A549 (cell line): ENCODE results near the gene WNT3A. TPM values are rescaled to one million over a fixed set of nuclear protein-coding genes. Genes with fewer than 3 reads are reported as not detected.
A peak's percentile ranks its signal among the peaks of the same experiment; 100 is the strongest.

Experiments
- ATAC-seq, 2 experiments: fragments of 200-7000 bp in 1 of 2; fragments of >200 bp in 1 of 2; cut with Nextera tagmentation in 1 of 2; cut with Tn5 transposase in 1 of 2; 3 replicates each; pipeline versions ENCODE4 v1.8.0 to v1.9.1; 2018 to 2020; ENCODE audit warnings: mild to moderate bottlenecking in 1 of 2, moderate library complexity in 1 of 2
- CTCF ChIA-PET: fragments of 300-600 bp; sonication (Branson Sonifier 250); formaldehyde crosslinking; extraction: SDS; loops from one replicate; lab custom pipeline; 2021; ENCODE audit warnings: antibody characterized with exemption, inconsistent platforms; lab: Yijun Ruan, JAX
- POLR2A ChIA-PET: fragments of 350-600 bp; formaldehyde crosslinking; extraction: SDS; loops from one replicate; lab custom pipeline; 2021; ENCODE audit warnings: antibody characterized with exemption, inconsistent platforms; lab: Yijun Ruan, JAX
- DNase-seq, 2 experiments: peaks; one replicate each; pipeline versions ENCODE4 v3.0.0 to v3.0.0-alpha.2; 2011 to 2016; ENCODE audit warnings: low read depth in 1 of 2, low spot score in 1 of 2
- FAIRE-seq: peaks from 2 replicates; lab custom pipeline; 2011; peaks lifted over from hg19 to GRCh38; lab: Jason Lieb, UNC
- H3K27ac ChIP-seq, 2 experiments: fragments of >200 bp; sonication (Bioruptor Twin); formaldehyde crosslinking; 3 replicates each; pipeline ENCODE4 v1.5.1; 2016 to 2017
- H3K4me1 ChIP-seq: fragments of >200 bp; sonication (Bioruptor Twin); formaldehyde crosslinking; 3 replicates; pipeline ENCODE4 v1.6.1; 2016
- H3K4me2 ChIP-seq: fragments of >200 bp; sonication (Bioruptor Twin); formaldehyde crosslinking; 3 replicates; pipeline ENCODE4 v1.6.1; 2016
- H3K4me3 ChIP-seq: fragments of >200 bp; sonication (Bioruptor Twin); formaldehyde crosslinking; 3 replicates; pipeline ENCODE4 v1.5.1; 2016
- H3K9me3 ChIP-seq: fragments of >200 bp; sonication (Bioruptor Twin); formaldehyde crosslinking; 3 replicates; pipeline ENCODE4 v1.6.1; 2016
- CTCF ChIP-seq: fragments of >200 bp; sonication (Bioruptor Twin); formaldehyde crosslinking; IDR thresholded peaks from 3 replicates; pipeline ENCODE4 v1.5.1; 2016
- EHMT2 ChIP-seq: fragments of 200-600 bp; sonication (generic); IDR thresholded peaks from 2 replicates; pipeline ENCODE4 v1.6.1; 2016; ENCODE audit warnings: antibody characterized with exemption, low read depth, mild to moderate bottlenecking, moderate library complexity
- EP300 ChIP-seq, 2 experiments: fragments of >200 bp; sonication (Bioruptor Twin); formaldehyde crosslinking; IDR thresholded peaks; 2 replicates in 1 of 2; 3 replicates in 1 of 2; pipeline ENCODE4 v1.6.1; 2016 to 2017
- FOXS1 ChIP-seq: fragments of 250-450 bp; sonication (Bioruptor Pico); IDR thresholded peaks from 2 replicates; pipeline ENCODE4 v1.5.0; 2020; ENCODE audit warnings: mild to moderate bottlenecking, moderate library complexity
- HDAC2 ChIP-seq: fragments of 200-600 bp; sonication (generic); IDR thresholded peaks from 2 replicates; pipeline ENCODE4 v1.6.1; 2016
- HMGXB4 ChIP-seq: fragments of 250-450 bp; sonication (Bioruptor Pico); IDR thresholded peaks from 2 replicates; pipeline ENCODE4 v1.5.0; 2021; ENCODE audit warnings: mild to moderate bottlenecking, moderate library complexity, borderline replicate concordance
- HOXB13 ChIP-seq: fragments of 250-450 bp; sonication (Bioruptor Pico); IDR thresholded peaks from 2 replicates; pipeline ENCODE4 v1.5.0; 2020; ENCODE audit warnings: low read depth, mild to moderate bottlenecking, moderate library complexity
- JUN ChIP-seq, 2 experiments: fragments of >200 bp; sonication (Bioruptor Twin); formaldehyde crosslinking; IDR thresholded peaks; 2 replicates in 1 of 2; 3 replicates in 1 of 2; pipeline ENCODE4 v1.6.1; 2016 to 2017
- KDM1A ChIP-seq: fragments of 200-600 bp; sonication (generic); IDR thresholded peaks from 2 replicates; pipeline ENCODE4 v1.6.1; 2016; ENCODE audit warnings: low read depth, mild to moderate bottlenecking
- KDM5A ChIP-seq: fragments of 200-600 bp; sonication (generic); IDR thresholded peaks from 2 replicates; pipeline ENCODE4 v1.6.1; 2016; ENCODE audit warnings: antibody characterized with exemption, mild to moderate bottlenecking
- MAFK ChIP-seq: fragments of 450-650 bp; IDR thresholded peaks from 2 replicates; pipeline ENCODE4 v1.6.1; 2014; ENCODE audit not compliant: partially characterized antibody
- MYC ChIP-seq: IDR thresholded peaks from 2 replicates; pipeline ENCODE4 v1.6.1; 2012; ENCODE audit warnings: mild to moderate bottlenecking, inconsistent platforms, low read length, improper control_type of control experiment, borderline replicate concordance
- NPAS2 ChIP-seq: fragments of 250-450 bp; sonication (Bioruptor Pico); IDR thresholded peaks from 2 replicates; pipeline ENCODE4 v1.8.0; 2022; ENCODE audit warnings: mild to moderate bottlenecking, moderate library complexity, borderline replicate concordance
- NR3C1 ChIP-seq: fragments of >200 bp; sonication (Bioruptor Twin); formaldehyde crosslinking; IDR thresholded peaks from 3 replicates; pipeline ENCODE4 v1.6.1; 2017
- POLR2AphosphoS2 ChIP-seq: conservative IDR thresholded peaks from 2 replicates; pipeline ENCODE4 v1.6.1; 2012; ENCODE audit warnings: low read length, improper control_type of control experiment, inconsistent platforms
- RAD21 ChIP-seq, 2 experiments: fragments of >200 bp in 1 of 2; sonication (Bioruptor Twin) in 1 of 2; formaldehyde crosslinking in 1 of 2; IDR thresholded peaks in 1 of 2; conservative IDR thresholded peaks in 1 of 2; 2 replicates in 1 of 2; 3 replicates in 1 of 2; pipeline ENCODE4 v1.6.1; 2012 to 2018; ENCODE audit warnings: inconsistent platforms in 1 of 2
- RCOR1 ChIP-seq: fragments of 150-350 bp; IDR thresholded peaks from 2 replicates; pipeline ENCODE4 v1.6.1; 2014; ENCODE audit warnings: antibody characterized with exemption, low read length, low read depth
- REST ChIP-seq: fragments of 200-600 bp; sonication (generic); IDR thresholded peaks from 2 replicates; pipeline ENCODE4 v1.6.1; 2016; ENCODE audit warnings: antibody characterized with exemption, mild to moderate bottlenecking, moderate library complexity
- RFX5 ChIP-seq: fragments of 450-650 bp; IDR thresholded peaks from 2 replicates; pipeline ENCODE4 v1.7.1; 2014; ENCODE audit warnings: antibody characterized with exemption, mild to moderate bottlenecking, moderate library complexity
- RNF2 ChIP-seq: fragments of 200-600 bp; sonication (generic); IDR thresholded peaks from 2 replicates; pipeline ENCODE4 v1.6.1; 2016; ENCODE audit warnings: low read depth, mild to moderate bottlenecking, antibody characterized with exemption, moderate library complexity, borderline replicate concordance
- SMC3 ChIP-seq: fragments of >200 bp; sonication (Bioruptor Twin); formaldehyde crosslinking; IDR thresholded peaks from 3 replicates; pipeline ENCODE4 v1.6.1; 2018; ENCODE audit warnings: inconsistent platforms
- TFCP2L1 ChIP-seq: fragments of 250-450 bp; sonication (Bioruptor Pico); IDR thresholded peaks from 2 replicates; pipeline ENCODE4 v1.5.0; 2021; ENCODE audit warnings: mild to moderate bottlenecking
- TP53 ChIP-seq: fragments of 250-450 bp; sonication (Bioruptor Pico); IDR thresholded peaks from 2 replicates; pipeline ENCODE4 v1.5.0; 2021; ENCODE audit warnings: mild to moderate bottlenecking, moderate library complexity
- ZFP36 ChIP-seq: fragments of 450-650 bp; IDR thresholded peaks from 2 replicates; pipeline ENCODE4 v1.6.1; 2014; ENCODE audit warnings: borderline replicate concordance; ENCODE audit not compliant: partially characterized antibody
- ZSCAN20 ChIP-seq: fragments of 250-450 bp; sonication (Bioruptor Pico); IDR thresholded peaks from 2 replicates; pipeline ENCODE4 v1.8.0; 2022; ENCODE audit warnings: mild to moderate bottlenecking, moderate library complexity
- WGBS: methylation state at CpG from one replicate; pipeline ENCODE4 v1.1.6; 2017; ENCODE audit errors: missing lambda C conversion rate; 5-methylcytosine and 5-hydroxymethylcytosine counted together
- polyA plus RNA-seq, 4 experiments: library from polyadenylated mRNA; depleted of rRNA in 3 of 4; stranded (reverse); fragments of >200 nt; fragmentation: RNase III in 1 of 4; extraction: RNeasy Plus Mini Kit Qiagen cat#74134 plus additional on column Dnase treatment in 1 of 4; gene quantifications; 2 replicates in 3 of 4; 3 replicates in 1 of 4; pipeline ENCODE4 v1.2.3, GENCODE V29; 2011 to 2017

WNT3A gene
- polyA plus RNA-seq, 2 of the 4 experiments (the other 2 are of a cell fraction) = not detected

GRCh38 chr1:228002792-228003191 lies 4.0 kb upstream of the WNT3A start:
- TF ChIP-seq TFCP2L1 (CRISPR knock-in tag) (no peak), ZSCAN20 (CRISPR knock-in tag) (no peak), RFX5 (no peak), RCOR1 (no peak), EHMT2 (no peak), HMGXB4 (CRISPR knock-in tag) (no peak), KDM5A (no peak), EP300 (IDR thresholded peaks at IDR 0.05) (no peak), HOXB13 (CRISPR knock-in tag) (no peak), KDM1A (no peak), TP53 (no peak), MYC (no peak), MAFK (no peak), ZFP36 (no peak), POLR2AphosphoS2 (no peak), RNF2 (no peak), FOXS1 (CRISPR knock-in tag) (no peak)
- Histone ChIP-seq H3K27ac (no peak overlapping the region), H3K9me3 (peaks cover 11% of the 10 kb centered on the region; the same call in 2 of the 3 replicates), H3K4me1 (peaks cover 4% of the 10 kb centered on the region; the same call in 1 of the 3 replicates), H3K4me2 (no peak overlapping the region), H3K4me3 (no peak overlapping the region)
- FAIRE-seq (no peak), ATAC-seq (no peak), DNase-seq (no peak)
- POLR2A ChIA-PET = no interaction called here
- CTCF ChIA-PET = interaction anchor here (1.4 to 4.1 kb wide), 5 partner anchors 10 to 120 kb away, joined by 3 to 25 read pairs (median 10); no protein-coding TSS in a partner anchor
- 81% methylated on average over 3 of the region's 3 CpGs for WGBS

GRCh38 chr1:228003461-228004330 lies 3.1 kb upstream of the WNT3A start:
- DNase-seq (no peak), ATAC-seq (no peak), FAIRE-seq (no peak)
- ChIA-PET CTCF (interaction anchor here (0.6 to 4.1 kb wide), 15 partner anchors 8 to 513 kb away, joined by 3 to 25 read pairs (median 8); no protein-coding TSS in a partner anchor), POLR2A (no interaction called here)
- Histone ChIP-seq H3K4me2 (no peak overlapping the region), H3K9me3 (peaks cover 4% of the 10 kb centered on the region; the same call in 1 of the 3 replicates), H3K27ac (no peak overlapping the region), H3K4me1 (peaks cover 4% of the 10 kb centered on the region; the same call in 1 of the 3 replicates), H3K4me3 (no peak overlapping the region)
- no peak for TF ChIP-seq RNF2
- TF ChIP-seq MAFK = no peak
- WGBS = 30% methylated on average over 13 of the region's 14 CpGs

GRCh38 chr1:228004331-228004855 lies 2.4 kb upstream of the WNT3A start:
- Histone ChIP-seq H3K4me1 (peaks cover 4% of the 10 kb centered on the region; the same call in 1 of the 3 replicates), H3K4me3 (no peak overlapping the region), H3K4me2 (no peak overlapping the region), H3K27ac (no peak overlapping the region), H3K9me3 (no peaks in the 10 kb centered on the region)
- ATAC-seq (peak; percentile 45 to 76; a peak in 4 of 6 replicates), DNase-seq (peak; percentile 54 to 62), FAIRE-seq (no peak)
- 20% methylated on average over 8 of the region's 12 CpGs for WGBS
- ChIA-PET CTCF (interaction anchor here (0.5 to 4.1 kb wide), 18 partner anchors 9 to 512 kb away, joined by 3 to 25 read pairs (median 6); partner anchors contain the start of gene ARF1), POLR2A (no interaction called here)
- TF ChIP-seq CTCF (peak; percentile 51; the same call in 2 of the 3 replicates), SMC3 (peak; percentile 66), HDAC2 (no peak), ZFP36 (no peak), NPAS2 (CRISPR knock-in tag) (no peak), REST (no peak), EHMT2 (no peak), JUN (IDR thresholded peaks at IDR 0.05) (no peak), NR3C1 (no peak), RAD21 (conservative IDR thresholded peaks at IDR 0.05 in 1 of 2, IDR thresholded peaks at IDR 0.05 in 1 of 2) (peak; percentile 48 to 52), ZSCAN20 (CRISPR knock-in tag) (no peak)
